Astrocyte (in vitro differentiated cells and primary cell): ENCODE results near the gene FTCD. TPM values are rescaled to one million over a fixed set of nuclear protein-coding genes. Genes with fewer than 3 reads are reported as not detected.

Experiments used
- DNase-seq: peaks from one replicate; pipeline ENCODE4 v3.0.0-alpha.2; 2010; ENCODE audit warnings: low read depth
- FAIRE-seq: peaks from 2 replicates; lab custom pipeline; 2011; peaks lifted over from hg19 to GRCh38; lab: Jason Lieb, UNC
- H2AFZ ChIP-seq: 2 replicates; pipeline ENCODE4 v1.6.0; 2012; ENCODE audit warnings: low read depth, low read length, inconsistent platforms
- H3K27ac ChIP-seq: 2 replicates; pipeline ENCODE4 v1.5.1; 2011; ENCODE audit warnings: low read depth, low read length, inconsistent platforms
- H3K27me3 ChIP-seq: 2 replicates; pipeline ENCODE4 v1.6.0; 2011; ENCODE audit warnings: low read length, inconsistent platforms; ENCODE audit not compliant: insufficient read depth
- H3K36me3 ChIP-seq: 2 replicates; pipeline ENCODE4 v1.5.1; 2011; ENCODE audit warnings: low read length, inconsistent platforms; ENCODE audit not compliant: insufficient read depth
- H3K4me1 ChIP-seq: 2 replicates; pipeline ENCODE4 v1.5.1; 2011; ENCODE audit warnings: low read length, inconsistent platforms; ENCODE audit not compliant: insufficient read depth
- H3K4me2 ChIP-seq: 2 replicates; pipeline ENCODE4 v1.6.0; 2012; ENCODE audit warnings: low read length, inconsistent platforms
- H3K4me3 ChIP-seq: 2 replicates; pipeline ENCODE4 v1.5.1; 2011; ENCODE audit warnings: low read depth, mild to moderate bottlenecking, low read length, inconsistent platforms; ENCODE audit not compliant: insufficient read depth
- H3K79me2 ChIP-seq: 2 replicates; pipeline ENCODE4 v1.6.0; 2012; ENCODE audit warnings: mild to moderate bottlenecking, low read length, inconsistent platforms; ENCODE audit not compliant: insufficient read depth
- H3K9ac ChIP-seq: 2 replicates; pipeline ENCODE4 v1.6.0; 2012; ENCODE audit warnings: mild to moderate bottlenecking, low read length, inconsistent platforms
- H3K9me3 ChIP-seq: 2 replicates; pipeline ENCODE4 v1.5.1; 2012; ENCODE audit warnings: low read depth, mild to moderate bottlenecking, low read length, inconsistent platforms; ENCODE audit not compliant: insufficient read depth
- H4K20me1 ChIP-seq: 2 replicates; pipeline ENCODE4 v1.6.0; 2012; ENCODE audit warnings: low read length, inconsistent platforms; ENCODE audit not compliant: insufficient read depth
- H3K27ac Mint-ChIP-seq: one replicate; pipeline ENCODE4 v1.8.0; 2021; ENCODE audit warnings: mild to moderate bottlenecking, mixed read lengths; ENCODE audit not compliant: unreplicated experiment
- H3K27me3 Mint-ChIP-seq: one replicate; pipeline ENCODE4 v1.8.0; 2021; ENCODE audit warnings: low read depth, mixed read lengths; ENCODE audit not compliant: unreplicated experiment
- H3K36me3 Mint-ChIP-seq: one replicate; pipeline ENCODE4 v1.8.0; 2021; ENCODE audit warnings: low read depth, mixed read lengths; ENCODE audit not compliant: unreplicated experiment
- H3K4me1 Mint-ChIP-seq: one replicate; pipeline ENCODE4 v1.8.0; 2021; ENCODE audit warnings: low read depth, mixed read lengths; ENCODE audit not compliant: unreplicated experiment
- H3K4me3 Mint-ChIP-seq: one replicate; pipeline ENCODE4 v1.8.0; 2021; ENCODE audit warnings: mild to moderate bottlenecking, moderate library complexity, mixed read lengths; ENCODE audit not compliant: unreplicated experiment
- H3K9me3 Mint-ChIP-seq: one replicate; pipeline ENCODE4 v1.8.0; 2021; ENCODE audit warnings: mild to moderate bottlenecking, mixed read lengths; ENCODE audit not compliant: unreplicated experiment
- CTCF ChIP-seq: IDR thresholded peaks from 2 replicates; pipeline ENCODE4 v1.5.1; 2011; ENCODE audit warnings: low read depth, mild to moderate bottlenecking, inconsistent platforms, low read length, moderate library complexity; ENCODE audit not compliant: insufficient read depth
- EZH2 ChIP-seq: IDR thresholded peaks from 2 replicates; pipeline ENCODE4 v1.6.1; 2012; ENCODE audit warnings: mild to moderate bottlenecking, low read length, inconsistent platforms; ENCODE audit not compliant: insufficient read depth
- total RNA-seq: library from RNA; stranded (reverse); gene quantifications from 2 replicates; pipeline ENCODE4 v1.2.1, GENCODE V29; 2021

FTCD gene
- total RNA-seq, 1 donor from 2014 or later: 1.9 TPM

GRCh38 chr21:46180778-46181391, 25.5 kb upstream of the FTCD start:
- H3K9me3 ChIP-seq: no peaks in the 10 kb centered on the region
- DNase-seq (no peak), FAIRE-seq (no peak)
- no peak overlapping the region for H3K27ac ChIP-seq
- Mint-ChIP-seq H3K27ac (no peak overlapping the region), H3K27me3 (no peaks in the 10 kb centered on the region), H3K36me3 (peaks cover 4% of the 10 kb centered on the region), H3K4me3 (no peak overlapping the region), H3K4me1 (peaks cover 2% of the 10 kb centered on the region), H3K9me3 (peaks cover 5% of the 10 kb centered on the region)
- no peaks in the 10 kb centered on the region for H3K4me1 ChIP-seq
- H3K27me3 ChIP-seq: no peaks in the 10 kb centered on the region
- no peak overlapping the region for H3K9ac ChIP-seq
- H3K4me2 ChIP-seq: no peak overlapping the region
- no peak overlapping the region for H3K4me3 ChIP-seq
- H2AFZ ChIP-seq: no peak overlapping the region
- H4K20me1 ChIP-seq: no peaks in the 10 kb centered on the region
- H3K36me3 ChIP-seq: no peaks in the 10 kb centered on the region
- no peaks in the 10 kb centered on the region for H3K79me2 ChIP-seq
- TF ChIP-seq CTCF: no peak
- TF ChIP-seq EZH2: no peak

- Histone ChIP-seq H2AFZ (no peak overlapping the region), H3K9ac (no peak overlapping the region), H3K36me3 (no peaks in the 10 kb centered on the region), H3K79me2 (no peaks in the 10 kb centered on the region), H3K27me3 (no peaks in the 10 kb centered on the region), H3K27ac (no peak overlapping the region), H3K4me2 (no peak overlapping the region), H4K20me1 (peaks cover 3% of the 10 kb centered on the region), H3K4me1 (no peaks in the 10 kb centered on the region), H3K9me3 (no peaks in the 10 kb centered on the region), H3K4me3 (no peak overlapping the region)
- H3K27me3 Mint-ChIP-seq: no peaks in the 10 kb centered on the region
- H3K4me3 Mint-ChIP-seq: no peak overlapping the region
- peaks cover 10% of the 10 kb centered on the region for H3K9me3 Mint-ChIP-seq
- FAIRE-seq (no peak), DNase-seq (no peak)
- peaks cover 4% of the 10 kb centered on the region for H3K36me3 Mint-ChIP-seq
- peaks cover 2% of the 10 kb centered on the region for H3K4me1 Mint-ChIP-seq
- H3K27ac Mint-ChIP-seq: no peak overlapping the region
- TF ChIP-seq CTCF: no peak
- no peak for TF ChIP-seq EZH2
Measured at GRCh38 chr21:46180079-46180722, 24.8 kb upstream of the FTCD start.

- Mint-ChIP-seq H3K4me1 (peaks cover 2% of the 10 kb centered on the region), H3K27me3 (no peaks in the 10 kb centered on the region), H3K36me3 (peaks cover 7% of the 10 kb centered on the region), H3K4me3 (no peak overlapping the region), H3K9me3 (peaks cover 13% of the 10 kb centered on the region), H3K27ac (no peak overlapping the region)
- DNase-seq: no peak
- H3K4me1 ChIP-seq: no peaks in the 10 kb centered on the region
- H3K27ac ChIP-seq: no peak overlapping the region
- no peaks in the 10 kb centered on the region for H3K9me3 ChIP-seq
- H3K4me3 ChIP-seq: no peak overlapping the region
- no peaks in the 10 kb centered on the region for H3K79me2 ChIP-seq
- no peaks in the 10 kb centered on the region for H3K27me3 ChIP-seq
- no peak overlapping the region for H3K4me2 ChIP-seq
- no peak for TF ChIP-seq CTCF
- TF ChIP-seq EZH2: no peak
- FAIRE-seq: no peak
- no peaks in the 10 kb centered on the region for H3K36me3 ChIP-seq
- H4K20me1 ChIP-seq: peaks cover 3% of the 10 kb centered on the region
- H2AFZ ChIP-seq: no peak overlapping the region
- no peak overlapping the region for H3K9ac ChIP-seq
Measured at GRCh38 chr21:46179708-46180078, 24.3 kb upstream of the FTCD start.
